HEK293T (cell line): ENCODE results near the gene CCL4L2.
"Not testable (repeated sequence)": the region's sequence is repeated elsewhere in the genome, so short reads cannot be mapped to it uniquely, and the experiment has no call there.

Source experiments
- CTCF ChIA-PET: fragments of 350-600 bp; formaldehyde crosslinking; extraction: SDS; loops from one replicate; lab custom pipeline; 2021; ENCODE audit warnings: antibody characterized with exemption, inconsistent platforms; lab: Yijun Ruan, JAX
- POLR2A ChIA-PET: fragments of 350-600 bp; formaldehyde crosslinking; extraction: SDS; loops from one replicate; lab custom pipeline; 2020; ENCODE audit warnings: antibody characterized with exemption, inconsistent platforms; lab: Yijun Ruan, JAX
- DNase-seq: peaks from one replicate; pipeline ENCODE4 v3.0.0; 2012; ENCODE audit warnings: mixed read lengths; ENCODE audit errors: extremely low spot score
- ARNT ChIP-seq: fragments of 450-650 bp; IDR thresholded peaks from 2 replicates; pipeline ENCODE4 v1.6.1; 2017; ENCODE audit warnings: mild to moderate bottlenecking
- BHLHE40 ChIP-seq: fragments of 450-650 bp; IDR thresholded peaks from 2 replicates; pipeline ENCODE4 v1.6.1; 2016; ENCODE audit warnings: mild to moderate bottlenecking, moderate library complexity, borderline replicate concordance
- CTBP1 ChIP-seq: fragments of 450-650 bp; IDR thresholded peaks from 2 replicates; pipeline ENCODE4 v1.6.1; 2016; ENCODE audit warnings: borderline replicate concordance
- FOXA1 ChIP-seq: fragments of 450-650 bp; IDR thresholded peaks from 2 replicates; pipeline ENCODE4 v1.6.1; 2016; ENCODE audit warnings: mild to moderate bottlenecking
- FOXM1 ChIP-seq: fragments of 450-650 bp; IDR thresholded peaks from 2 replicates; pipeline ENCODE4 v1.6.1; 2017; ENCODE audit warnings: mild to moderate bottlenecking, borderline replicate concordance
- HDGF ChIP-seq: fragments of 450-650 bp; IDR thresholded peaks from 2 replicates; pipeline ENCODE4 v1.6.1; 2017; ENCODE audit warnings: antibody characterized with exemption, borderline replicate concordance
- L3MBTL2 ChIP-seq: fragments of 450-650 bp; conservative IDR thresholded peaks from 2 replicates; pipeline ENCODE4 v1.6.1; 2016; ENCODE audit warnings: mild to moderate bottlenecking
- LEF1 ChIP-seq: fragments of 450-650 bp; IDR thresholded peaks from 2 replicates; pipeline ENCODE4 v1.6.1; 2017; ENCODE audit warnings: mild to moderate bottlenecking, borderline replicate concordance
- PKNOX1 ChIP-seq: fragments of 450-650 bp; IDR thresholded peaks from 2 replicates; pipeline ENCODE4 v1.6.1; 2016
- SP1 ChIP-seq: fragments of 450-650 bp; IDR thresholded peaks from 2 replicates; pipeline ENCODE4 v1.6.1; 2017
- SUZ12 ChIP-seq: fragments of 450-650 bp; IDR thresholded peaks from 2 replicates; pipeline ENCODE4 v1.6.1; 2016; ENCODE audit warnings: mild to moderate bottlenecking

Gene CCL4L2

DNA sequence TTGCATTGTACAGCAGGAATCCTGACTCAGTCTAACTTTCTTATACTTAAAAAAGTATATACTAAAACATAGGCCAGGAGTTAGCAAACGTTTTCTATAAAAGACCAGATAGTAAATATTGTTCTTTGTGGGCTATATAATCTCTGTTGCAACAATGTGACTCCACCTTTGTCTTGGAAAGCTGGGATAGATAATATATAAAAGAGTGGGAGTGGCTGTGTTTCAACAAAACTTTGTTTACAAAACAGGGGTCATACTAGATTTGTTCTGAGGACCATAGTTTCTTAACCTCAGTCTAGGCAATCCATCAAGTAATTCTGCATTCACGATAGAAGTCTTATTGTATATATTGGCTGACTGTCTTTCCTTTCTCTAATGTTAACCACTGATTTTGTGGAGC, 25.4 kb upstream of the CCL4L2 start:
- DNase-seq = no peak
- TF ChIP-seq BHLHE40 = no peak
- TF ChIP-seq CTBP1 = no peak
- ChIA-PET CTCF (no interaction called here), POLR2A (no interaction called here)

DNA sequence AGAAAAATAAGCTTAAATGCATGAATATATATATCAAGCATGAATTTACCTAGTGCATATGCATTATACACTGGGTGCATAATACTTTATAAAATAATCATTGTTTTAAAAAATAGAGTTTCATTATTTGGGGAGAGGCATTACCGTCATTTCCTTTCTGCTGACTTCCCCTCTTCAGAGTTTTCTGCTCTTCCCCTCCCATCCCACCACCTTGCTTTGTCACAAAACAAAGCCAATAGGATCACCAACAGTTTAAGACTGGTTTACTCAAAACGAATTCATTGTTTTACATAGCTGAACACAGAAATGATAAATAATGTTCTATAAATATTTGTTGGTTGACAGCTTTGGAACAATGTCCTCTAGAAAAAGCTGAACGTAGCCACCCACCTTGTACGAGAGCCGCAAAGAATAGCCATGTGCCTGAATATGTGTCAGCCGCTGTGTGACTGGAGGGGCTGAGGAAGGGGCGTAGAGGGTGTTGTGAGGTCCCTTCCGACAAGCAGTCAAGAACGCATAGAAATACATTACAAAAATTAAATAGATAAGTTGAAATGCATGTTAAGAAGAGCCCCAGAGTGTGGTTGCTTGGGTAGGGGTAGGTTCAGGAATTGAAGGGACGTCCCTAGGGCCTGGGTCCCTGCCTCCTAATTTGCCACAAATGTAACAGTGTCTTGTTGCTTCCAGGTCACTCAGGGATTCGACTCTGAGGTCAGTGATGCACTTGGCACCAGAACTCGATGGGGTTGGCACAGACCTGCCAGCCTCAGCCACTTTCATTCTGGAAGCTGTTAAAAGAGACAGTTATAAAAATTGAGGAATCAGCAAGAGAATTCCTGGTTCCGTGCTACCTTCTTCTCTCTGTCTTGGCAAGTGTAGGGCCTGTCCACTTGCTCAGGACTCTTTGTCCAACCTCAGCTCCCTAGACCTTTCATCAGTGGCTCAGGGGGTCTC, 23.8 kb upstream of the CCL4L2 start:
- CTCF ChIA-PET, DNase-seq, POLR2A ChIA-PET: not testable (repeated sequence)

GRCh38 chr17:36187943-36188665, 22.8 kb upstream of the CCL4L2 start:
- CTCF ChIA-PET, POLR2A ChIA-PET, DNase-seq: not testable (repeated sequence)

DNA sequence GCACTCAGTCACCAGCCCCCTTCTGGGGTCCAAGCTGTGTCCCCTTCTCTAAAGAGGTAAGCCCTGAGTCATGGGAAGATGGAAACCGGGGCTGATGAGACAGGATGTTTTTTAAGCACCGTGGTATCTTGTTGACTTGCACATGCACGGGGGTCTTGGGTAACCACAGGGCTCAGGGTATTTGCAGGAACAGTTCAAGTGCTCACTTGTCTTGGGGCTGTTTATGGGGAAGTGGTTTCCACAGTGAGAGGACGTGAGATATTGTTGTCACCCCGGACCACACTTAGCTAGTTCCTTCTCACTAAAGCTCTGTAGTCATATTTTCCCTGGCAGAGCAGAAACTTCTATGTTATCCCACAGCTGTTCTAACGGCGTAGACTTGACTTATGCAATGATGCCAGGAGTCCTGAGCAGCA, 22.0 kb upstream of the CCL4L2 start:
- TF ChIP-seq L3MBTL2 (no peak), FOXM1 (no peak), SUZ12 (no peak), BHLHE40 (no peak), PKNOX1 (no peak), SP1 (no peak), HDGF (no peak), FOXA1 (no peak)
- ChIA-PET CTCF (no interaction called here), POLR2A (no interaction called here)
- DNase-seq = no peak

GRCh38 chr17:36189993-36190392, 20.9 kb upstream of the CCL4L2 start:
- POLR2A ChIA-PET, CTCF ChIA-PET, DNase-seq: not testable (repeated sequence)

- DNase-seq, POLR2A ChIA-PET, CTCF ChIA-PET: not testable (repeated sequence)
Measured at GRCh38 chr17:36190549-36191330, 20.1 kb upstream of the CCL4L2 start.

DNA sequence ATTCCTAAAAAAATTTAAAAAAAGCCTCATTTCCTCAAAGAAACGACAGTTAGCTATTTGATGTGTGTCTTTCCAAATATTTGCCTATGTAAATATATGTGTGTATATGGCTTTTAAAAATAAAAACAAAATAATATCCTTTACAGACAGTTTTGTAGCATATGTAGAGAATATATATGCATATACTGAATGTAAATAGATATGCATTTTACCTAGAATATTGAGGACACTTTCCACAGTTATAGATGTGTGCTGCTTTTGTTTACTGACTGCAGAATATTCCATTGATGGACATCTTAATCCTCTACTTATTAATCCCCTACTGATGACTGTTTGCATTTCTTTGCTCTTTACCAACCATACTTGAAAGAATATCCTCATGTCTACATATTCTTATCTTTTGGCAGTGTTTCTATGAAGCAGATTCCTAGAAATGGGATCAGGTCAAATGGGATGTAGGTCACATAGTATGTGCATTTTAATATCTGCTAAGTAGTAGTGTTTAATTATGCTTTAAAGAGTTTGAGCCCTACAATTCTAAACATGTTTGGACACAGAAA, 17.6 kb upstream of the CCL4L2 start:
- DNase-seq = no peak
- ChIA-PET CTCF (no interaction called here), POLR2A (no interaction called here)
- TF ChIP-seq FOXA1 (no peak), CTBP1 (no peak), ARNT (no peak), LEF1 (no peak)

DNA sequence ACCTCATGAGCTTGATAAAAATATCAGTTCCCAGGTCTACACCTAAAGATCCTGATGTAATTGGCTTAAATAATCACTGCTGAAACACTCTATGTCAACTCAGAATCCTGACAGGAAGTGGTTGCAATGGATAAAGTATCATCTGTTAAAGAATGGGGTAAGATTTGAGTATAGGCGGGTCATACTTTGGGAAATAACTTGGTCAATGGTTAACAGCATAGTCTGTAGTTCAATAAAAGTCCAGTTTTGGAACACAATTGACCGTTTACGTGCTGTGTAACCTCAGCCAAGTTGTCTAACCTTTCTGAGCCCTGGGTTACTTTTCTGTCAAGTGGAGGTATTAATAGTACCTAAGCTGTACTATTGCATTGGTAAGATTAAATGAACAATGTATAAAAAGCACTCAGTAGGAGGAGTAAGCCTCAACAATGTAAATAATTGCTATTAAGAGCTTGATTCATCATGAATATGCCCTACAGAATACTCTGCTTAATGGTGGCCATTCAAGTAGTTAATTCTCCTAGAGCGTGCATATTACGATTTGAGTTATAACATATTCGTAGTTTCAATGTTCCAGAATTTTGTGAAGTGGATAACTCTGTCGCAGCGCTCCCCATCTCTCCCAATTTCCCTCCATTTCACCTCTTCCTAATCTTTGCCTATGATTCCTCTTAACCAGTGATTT, 16.6 kb upstream of the CCL4L2 start:
- POLR2A ChIA-PET, CTCF ChIA-PET, DNase-seq: not testable (repeated sequence)

DNA sequence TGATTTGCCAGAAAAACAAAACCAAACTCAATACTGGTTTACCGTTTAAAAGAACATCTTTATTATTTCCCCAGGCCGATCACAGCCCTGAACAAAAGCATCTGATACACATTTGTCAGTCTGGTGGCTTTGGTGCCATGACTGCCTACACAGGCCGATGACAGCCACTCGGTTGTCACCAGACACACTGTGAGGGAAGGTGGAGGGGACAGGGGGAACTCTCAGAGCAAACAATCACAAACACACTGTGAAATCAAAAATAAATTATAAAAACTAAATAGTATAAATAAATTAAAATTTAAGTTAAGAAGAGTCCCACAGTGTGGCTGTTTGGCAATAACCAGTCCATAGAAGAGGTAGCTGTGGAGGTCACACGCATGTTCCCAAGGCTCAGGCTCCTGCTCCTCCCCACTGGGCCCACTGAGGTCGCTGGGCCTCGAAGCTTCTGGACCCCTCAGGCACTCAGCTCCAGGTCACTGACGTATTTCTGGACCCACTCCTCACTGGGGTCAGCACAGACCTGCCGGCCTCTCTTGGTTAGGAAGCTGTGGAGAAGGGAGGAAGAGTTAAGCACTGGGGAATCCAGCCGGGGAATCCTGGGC, 15.9 kb upstream of the CCL4L2 start:
- POLR2A ChIA-PET, CTCF ChIA-PET, DNase-seq: not testable (repeated sequence)
